ENCODE measurements around the gene SV2C. TPM values are rescaled to one million over a fixed set of nuclear protein-coding genes. Genes with fewer than 3 reads are reported as not detected.

The SV2C gene
- total RNA-seq, 1 donor from 2014 or later: 3.4 TPM

DNA sequence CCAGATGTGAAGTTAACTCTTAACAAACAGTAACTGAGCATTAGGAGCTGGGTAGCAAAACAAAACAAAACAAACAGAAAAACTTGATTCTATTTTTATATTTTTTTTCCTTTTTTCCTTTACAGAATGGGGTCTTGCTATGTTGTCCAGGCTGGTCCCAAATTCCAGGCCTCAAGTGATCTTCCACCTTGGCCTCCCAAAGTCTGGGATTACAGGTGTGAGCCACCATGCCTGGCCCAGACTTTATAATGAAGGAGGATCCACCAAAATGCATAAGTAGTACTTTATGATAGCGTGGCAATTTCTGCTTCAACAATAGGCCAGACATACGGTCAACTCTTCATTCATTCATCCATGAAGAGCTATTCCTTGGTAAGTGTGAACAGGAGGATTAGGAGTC, 314.0 kb downstream of the SV2C start:
- no peak for TF ChIP-seq POLR2AphosphoS5 (IDR thresholded peaks at IDR 0.05; ENCODE audit: insufficient read depth in 1 of 2, low read depth in 1 of 2)
- no peak for TF ChIP-seq POLR2A (IDR thresholded peaks at IDR 0.05)
- TF ChIP-seq, protein P1, sequence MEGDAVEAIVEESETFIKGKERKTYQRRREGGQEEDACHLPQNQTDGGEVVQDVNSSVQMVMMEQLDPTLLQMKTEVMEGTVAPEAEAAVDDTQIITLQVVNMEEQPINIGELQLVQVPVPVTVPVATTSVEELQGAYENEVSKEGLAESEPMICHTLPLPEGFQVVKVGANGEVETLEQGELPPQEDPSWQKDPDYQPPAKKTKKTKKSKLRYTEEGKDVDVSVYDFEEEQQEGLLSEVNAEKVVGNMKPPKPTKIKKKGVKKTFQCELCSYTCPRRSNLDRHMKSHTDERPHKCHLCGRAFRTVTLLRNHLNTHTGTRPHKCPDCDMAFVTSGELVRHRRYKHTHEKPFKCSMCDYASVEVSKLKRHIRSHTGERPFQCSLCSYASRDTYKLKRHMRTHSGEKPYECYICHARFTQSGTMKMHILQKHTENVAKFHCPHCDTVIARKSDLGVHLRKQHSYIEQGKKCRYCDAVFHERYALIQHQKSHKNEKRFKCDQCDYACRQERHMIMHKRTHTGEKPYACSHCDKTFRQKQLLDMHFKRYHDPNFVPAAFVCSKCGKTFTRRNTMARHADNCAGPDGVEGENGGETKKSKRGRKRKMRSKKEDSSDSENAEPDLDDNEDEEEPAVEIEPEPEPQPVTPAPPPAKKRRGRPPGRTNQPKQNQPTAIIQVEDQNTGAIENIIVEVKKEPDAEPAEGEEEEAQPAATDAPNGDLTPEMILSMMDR (IDR thresholded peaks at IDR 0.05): no peak
- H3K27me3 ChIP-seq: no peaks in the 10 kb centered on the region
- H3K4me3 ChIP-seq: no peak overlapping the region
- H3K36me3 ChIP-seq: no peaks in the 10 kb centered on the region
- DNase-seq (ENCODE audit: extremely low spot score in 2 of 2): no peak
- intact Hi-C loops (cut with DNase I): no loop called here
- H3K27ac ChIP-seq: no peak overlapping the region
- H3K4me1 ChIP-seq: peaks cover 5% of the 10 kb centered on the region
- H3K9me3 ChIP-seq: no peaks in the 10 kb centered on the region

DNA sequence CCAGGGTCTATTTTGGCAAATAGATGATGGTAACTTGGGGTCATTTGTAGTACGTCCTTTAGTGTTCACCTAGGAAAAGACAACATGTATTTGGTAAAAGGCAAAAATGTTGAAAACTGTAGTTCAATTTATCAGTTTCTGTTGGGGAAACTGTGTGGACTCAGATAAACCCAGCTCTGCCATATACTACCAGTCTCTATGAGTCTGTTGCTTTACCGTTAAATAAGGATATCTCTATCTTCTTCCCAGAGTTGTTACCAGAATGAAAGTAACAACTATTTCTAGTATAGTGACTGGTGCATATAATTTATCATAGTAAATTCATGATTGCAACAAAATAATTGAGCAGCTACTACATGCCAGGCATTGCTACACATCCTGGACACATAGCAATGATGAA, 316.1 kb downstream of the SV2C start:
- H3K36me3 ChIP-seq: no peaks in the 10 kb centered on the region
- H3K4me1 ChIP-seq: peaks cover 15% of the 10 kb centered on the region
- TF ChIP-seq, protein P1 (IDR thresholded peaks at IDR 0.05): no peak
- TF ChIP-seq POLR2A (IDR thresholded peaks at IDR 0.05) (no peak), POLR2AphosphoS5 (IDR thresholded peaks at IDR 0.05; ENCODE audit: insufficient read depth in 1 of 2, low read depth in 1 of 2) (no peak)
- DNase-seq (ENCODE audit: extremely low spot score in 2 of 2): no peak
- no peaks in the 10 kb centered on the region for H3K27me3 ChIP-seq
- intact Hi-C loops (cut with DNase I): no loop called here
- no peak overlapping the region for H3K27ac ChIP-seq
- no peak overlapping the region for H3K4me3 ChIP-seq
- H3K9me3 ChIP-seq: no peaks in the 10 kb centered on the region

DNA sequence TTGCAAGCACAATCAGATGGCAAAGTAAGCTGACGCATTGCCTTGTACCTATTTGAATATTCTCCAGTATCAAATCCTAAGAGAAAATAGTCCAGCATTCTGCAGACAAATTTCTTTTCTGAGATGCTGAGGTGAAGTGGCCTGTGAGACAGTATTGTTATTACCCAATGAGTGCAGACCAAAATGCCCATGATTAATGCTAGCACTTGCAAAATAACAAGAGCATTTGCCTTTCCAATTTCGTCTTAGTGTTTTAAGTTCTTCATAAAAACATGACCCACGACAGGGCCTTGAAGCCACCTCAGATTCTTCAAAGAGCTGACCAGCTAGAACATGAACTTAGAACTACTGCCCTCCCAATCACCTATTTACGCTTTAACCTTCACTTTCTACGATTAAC, 317.3 kb downstream of the SV2C start:
- H3K4me1 ChIP-seq: peaks cover 17% of the 10 kb centered on the region
- H3K4me3 ChIP-seq: no peak overlapping the region
- H3K9me3 ChIP-seq: no peaks in the 10 kb centered on the region
- intact Hi-C loops (cut with DNase I): no loop called here
- DNase-seq (ENCODE audit: extremely low spot score in 2 of 2): no peak
- no peaks in the 10 kb centered on the region for H3K36me3 ChIP-seq
- TF ChIP-seq, protein P1 (IDR thresholded peaks at IDR 0.05): no peak
- TF ChIP-seq POLR2A (IDR thresholded peaks at IDR 0.05) (no peak), POLR2AphosphoS5 (IDR thresholded peaks at IDR 0.05; ENCODE audit: insufficient read depth in 1 of 2, low read depth in 1 of 2) (no peak)
- no peaks in the 10 kb centered on the region for H3K27me3 ChIP-seq
- no peak overlapping the region for H3K27ac ChIP-seq

DNA sequence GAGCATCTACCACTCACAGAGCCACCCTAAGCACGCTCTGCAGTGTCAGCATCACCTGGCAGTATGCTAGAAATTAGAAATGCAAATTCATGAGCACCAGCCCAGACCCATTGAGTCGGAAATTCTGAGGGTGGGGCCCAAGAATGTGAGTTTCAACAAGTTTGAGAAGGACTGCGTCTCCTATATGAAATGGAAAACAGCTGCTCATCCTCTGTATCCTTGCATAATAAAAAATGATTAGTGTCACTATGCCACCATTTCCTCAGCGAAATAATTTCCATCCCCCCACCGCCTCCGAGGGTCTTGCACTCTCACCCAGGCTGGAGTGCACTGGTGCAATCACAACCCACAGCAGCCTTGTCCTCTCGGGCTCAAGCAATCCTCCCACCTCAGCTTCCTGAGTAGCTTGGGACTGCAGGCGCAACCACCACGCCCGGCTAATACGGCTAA, 318.6 kb downstream of the SV2C start:
- Histone ChIP-seq H3K27ac (no peak overlapping the region), H3K9me3 (no peaks in the 10 kb centered on the region), H3K36me3 (no peaks in the 10 kb centered on the region), H3K4me3 (peak overlapping the region; percentile 51 to 52), H3K27me3 (no peaks in the 10 kb centered on the region), H3K4me1 (peaks cover 17% of the 10 kb centered on the region)
- DNase-seq (ENCODE audit: extremely low spot score in 2 of 2): no peak
- TF ChIP-seq, protein P1 (IDR thresholded peaks at IDR 0.05): no peak
- TF ChIP-seq POLR2A (IDR thresholded peaks at IDR 0.05): no peak
- no peak for TF ChIP-seq POLR2AphosphoS5 (IDR thresholded peaks at IDR 0.05; ENCODE audit: insufficient read depth in 1 of 2, low read depth in 1 of 2)
- intact Hi-C loops (cut with DNase I): no loop called here

DNA sequence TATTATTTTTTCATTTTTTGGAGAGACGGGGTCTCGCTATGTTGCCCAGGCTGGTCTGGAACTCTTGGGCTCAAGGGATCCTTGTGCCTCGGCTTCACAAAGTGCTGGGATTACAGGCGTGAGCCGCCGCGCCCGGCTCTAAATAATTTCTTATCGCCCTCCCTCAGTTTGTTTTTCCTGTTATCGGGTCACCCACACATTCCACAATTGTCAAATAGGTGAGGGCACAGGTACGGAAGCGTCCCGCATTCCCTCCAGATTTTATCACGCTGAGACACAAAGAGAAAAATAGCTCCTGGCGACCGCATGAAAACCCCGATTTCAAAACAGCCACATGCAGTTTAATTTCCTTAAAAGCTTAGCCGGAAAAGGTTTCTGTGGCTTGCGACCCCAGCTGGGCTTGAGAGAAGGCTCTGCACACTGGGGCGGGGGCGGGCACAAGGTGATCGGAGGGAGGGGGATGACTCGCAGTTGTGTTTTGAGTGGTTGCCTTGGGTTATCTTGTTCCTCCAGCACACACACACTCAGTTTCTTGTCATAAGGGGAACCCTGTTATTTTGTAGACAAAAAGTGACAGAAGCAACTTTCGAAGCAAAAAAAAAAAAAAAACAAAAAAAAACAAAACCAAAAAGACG, 319.2 kb downstream of the SV2C start:
- intact Hi-C loops (cut with DNase I): no loop called here
- H3K27ac ChIP-seq: peak overlapping the region; percentile 65

More for the DNA sequence above, 319.2 kb downstream of the SV2C start:
- peak overlapping the region; percentile 51 to 52 for H3K4me3 ChIP-seq
- no peaks in the 10 kb centered on the region for H3K36me3 ChIP-seq
- H3K4me1 ChIP-seq: peaks cover 17% of the 10 kb centered on the region
- TF ChIP-seq POLR2AphosphoS5 (IDR thresholded peaks at IDR 0.05; ENCODE audit: insufficient read depth in 1 of 2, low read depth in 1 of 2): no peak
- no peak for DNase-seq (ENCODE audit: extremely low spot score in 2 of 2)
- no peaks in the 10 kb centered on the region for H3K27me3 ChIP-seq
- no peaks in the 10 kb centered on the region for H3K9me3 ChIP-seq

All from vagina (tissue), 2 donors.